ENCODE data around the gene DYNLT2B.

The DYNLT2B gene

GRCh38 chr3:196274585-196274984 is 43.5 kb downstream of the DYNLT2B start:
- no peak overlapping the region for H3K4me3 ChIP-seq (replicated peaks; ENCODE audit: low read depth, low read length)
- DNase-seq (ENCODE audit: low read depth) = no peak
- TF ChIP-seq CTCF (IDR thresholded peaks at IDR 0.05; ENCODE audit: low read length, missing control alignments) = no peak

- DNase-seq (ENCODE audit: low read depth) = no peak
- no peak overlapping the region for H3K4me3 ChIP-seq (replicated peaks; ENCODE audit: low read depth, low read length)
- no peak for TF ChIP-seq CTCF (IDR thresholded peaks at IDR 0.05; ENCODE audit: low read length, missing control alignments)
These were observed 44.4 kb downstream of the DYNLT2B start for GRCh38 chr3:196273655-196274054.

- no peak for DNase-seq (ENCODE audit: low read depth)
- no peak overlapping the region for H3K4me3 ChIP-seq (replicated peaks; ENCODE audit: low read depth, low read length)
- TF ChIP-seq CTCF (IDR thresholded peaks at IDR 0.05; ENCODE audit: low read length, missing control alignments) = no peak
These were observed 45.2 kb downstream of the DYNLT2B start for GRCh38 chr3:196272826-196273225.

GRCh38 chr3:196270499-196270898 is 47.5 kb downstream of the DYNLT2B start:
- H3K4me3 ChIP-seq (replicated peaks; ENCODE audit: low read depth, low read length) = no peak overlapping the region
- TF ChIP-seq CTCF (IDR thresholded peaks at IDR 0.05; ENCODE audit: low read length, missing control alignments) = no peak
- no peak for DNase-seq (ENCODE audit: low read depth)

- H3K4me3 ChIP-seq (replicated peaks; ENCODE audit: low read depth, low read length) = no peak overlapping the region
- TF ChIP-seq CTCF (IDR thresholded peaks at IDR 0.05; ENCODE audit: low read length, missing control alignments) = no peak
- peak; percentile 84 for DNase-seq (ENCODE audit: low read depth)
These were observed 49.5 kb downstream of the DYNLT2B start for GRCh38 chr3:196268284-196269163.

GRCh38 chr3:196263819-196264218 is 54.2 kb downstream of the DYNLT2B start:
- H3K4me3 ChIP-seq (replicated peaks; ENCODE audit: low read depth, low read length) = no peak overlapping the region
- TF ChIP-seq CTCF (IDR thresholded peaks at IDR 0.05; ENCODE audit: low read length, missing control alignments) = no peak
- no peak for DNase-seq (ENCODE audit: low read depth)

- TF ChIP-seq CTCF (IDR thresholded peaks at IDR 0.05; ENCODE audit: low read length, missing control alignments) = no peak
- no peak for DNase-seq (ENCODE audit: low read depth)
- no peak overlapping the region for H3K4me3 ChIP-seq (replicated peaks; ENCODE audit: low read depth, low read length)
These were observed 57.3 kb downstream of the DYNLT2B start for GRCh38 chr3:196260784-196261183.

Data from fibroblast of pulmonary artery (primary cell).